ENCODE data around the gene GAA. TPM values are rescaled to one million over a fixed set of nuclear protein-coding genes. Genes with fewer than 3 reads are reported as not detected.
"Not testable (repeated sequence)": the region's sequence is repeated elsewhere in the genome, so short reads cannot be mapped to it uniquely, and the experiment has no call there.

Gene GAA
- total and polyA plus RNA-seq, 11 donors = 27.5 to 109 (median 46.0) TPM

DNA sequence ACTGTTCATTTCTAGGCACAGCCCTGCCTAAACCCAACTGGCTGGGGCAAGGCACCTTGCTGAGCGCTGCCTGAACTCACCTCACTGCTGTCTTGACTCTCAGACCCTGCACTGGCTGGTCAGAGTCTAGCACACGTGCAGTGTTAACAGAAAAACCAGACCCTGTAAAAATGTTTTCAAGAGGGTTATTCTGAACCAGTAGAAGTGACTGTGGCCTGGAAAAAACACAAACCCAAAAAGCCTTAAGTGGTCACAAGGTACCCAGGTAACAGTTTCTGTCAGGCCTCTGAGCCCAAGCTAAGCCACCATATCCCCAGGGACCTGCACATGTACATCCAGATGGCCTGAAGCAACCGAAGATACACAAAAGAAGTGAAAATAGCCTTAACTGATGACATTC, 51.6 kb downstream of the GAA start:
- H3K36me3 ChIP-seq = no peaks in the 10 kb centered on the region
- no peak overlapping the region for H3K27ac ChIP-seq
- intact Hi-C loops (cut with DNase I) = loop anchor here in 1 of 10 donors (5.0 kb wide), 1 partner anchor 69 kb away; the partner anchor contains the start of genes SGSH and SLC26A11
- no peaks in the 10 kb centered on the region for H3K27me3 ChIP-seq
- peaks cover 0 to 15% (median 3%) of the 10 kb centered on the region in 12 donors for H3K4me1 ChIP-seq
- H3K4me3 ChIP-seq = no peak overlapping the region
- H3K9me3 ChIP-seq = peaks cover 0 to 14% (median 2%) of the 10 kb centered on the region in 12 donors
- WGBS, 4 donors = 79 to 85% (median 84%) methylated on average over 3 of the region's 3 CpGs
- DNase-seq (no peak), ATAC-seq (no peak)
- TF ChIP-seq, protein P1, sequence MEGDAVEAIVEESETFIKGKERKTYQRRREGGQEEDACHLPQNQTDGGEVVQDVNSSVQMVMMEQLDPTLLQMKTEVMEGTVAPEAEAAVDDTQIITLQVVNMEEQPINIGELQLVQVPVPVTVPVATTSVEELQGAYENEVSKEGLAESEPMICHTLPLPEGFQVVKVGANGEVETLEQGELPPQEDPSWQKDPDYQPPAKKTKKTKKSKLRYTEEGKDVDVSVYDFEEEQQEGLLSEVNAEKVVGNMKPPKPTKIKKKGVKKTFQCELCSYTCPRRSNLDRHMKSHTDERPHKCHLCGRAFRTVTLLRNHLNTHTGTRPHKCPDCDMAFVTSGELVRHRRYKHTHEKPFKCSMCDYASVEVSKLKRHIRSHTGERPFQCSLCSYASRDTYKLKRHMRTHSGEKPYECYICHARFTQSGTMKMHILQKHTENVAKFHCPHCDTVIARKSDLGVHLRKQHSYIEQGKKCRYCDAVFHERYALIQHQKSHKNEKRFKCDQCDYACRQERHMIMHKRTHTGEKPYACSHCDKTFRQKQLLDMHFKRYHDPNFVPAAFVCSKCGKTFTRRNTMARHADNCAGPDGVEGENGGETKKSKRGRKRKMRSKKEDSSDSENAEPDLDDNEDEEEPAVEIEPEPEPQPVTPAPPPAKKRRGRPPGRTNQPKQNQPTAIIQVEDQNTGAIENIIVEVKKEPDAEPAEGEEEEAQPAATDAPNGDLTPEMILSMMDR (IDR thresholded peaks at IDR 0.05) = no peak
- no peak for TF ChIP-seq POLR2A (IDR thresholded peaks at IDR 0.05)

DNA sequence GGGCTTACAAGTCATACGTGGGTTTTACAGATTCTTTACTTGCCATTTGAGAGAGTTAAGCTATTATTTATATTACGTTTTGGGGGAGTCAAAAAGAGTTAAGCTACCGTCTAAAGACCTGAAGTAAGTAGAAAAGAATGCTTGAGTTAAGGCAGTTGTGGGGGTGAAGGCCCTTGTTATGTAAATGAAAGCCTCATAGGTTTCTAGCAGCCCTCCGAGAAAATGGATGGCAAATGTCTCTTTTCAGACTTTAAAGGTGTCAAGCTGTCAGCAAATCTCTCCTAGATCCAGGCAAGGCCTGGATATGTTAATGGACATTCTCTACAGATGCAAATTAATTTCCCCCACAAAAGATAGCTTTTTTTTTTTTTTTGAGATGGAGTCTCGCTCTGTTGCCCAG, 52.8 kb downstream of the GAA start:
- ATAC-seq = no peak
- Histone ChIP-seq H3K27me3 (no peaks in the 10 kb centered on the region), H3K27ac (no peak overlapping the region), H3K9me3 (peaks cover 0 to 14% (median 2%) of the 10 kb centered on the region in 12 donors), H3K36me3 (no peaks in the 10 kb centered on the region), H3K4me3 (no peak overlapping the region), H3K4me1 (peaks cover 0 to 10% (median 0%) of the 10 kb centered on the region in 12 donors)
- 68 to 80% (median 72%) methylated on average over 5 of the region's 5 CpGs for WGBS, 4 donors
- DNase-seq = no peak
- TF ChIP-seq, protein P1 (IDR thresholded peaks at IDR 0.05) = no peak
- TF ChIP-seq POLR2A (IDR thresholded peaks at IDR 0.05) = no peak
- intact Hi-C loops (cut with DNase I) = loop anchor here in 1 of 10 donors (5.0 kb wide), 1 partner anchor 68 kb away; the partner anchor contains the start of genes SGSH and SLC26A11

DNA sequence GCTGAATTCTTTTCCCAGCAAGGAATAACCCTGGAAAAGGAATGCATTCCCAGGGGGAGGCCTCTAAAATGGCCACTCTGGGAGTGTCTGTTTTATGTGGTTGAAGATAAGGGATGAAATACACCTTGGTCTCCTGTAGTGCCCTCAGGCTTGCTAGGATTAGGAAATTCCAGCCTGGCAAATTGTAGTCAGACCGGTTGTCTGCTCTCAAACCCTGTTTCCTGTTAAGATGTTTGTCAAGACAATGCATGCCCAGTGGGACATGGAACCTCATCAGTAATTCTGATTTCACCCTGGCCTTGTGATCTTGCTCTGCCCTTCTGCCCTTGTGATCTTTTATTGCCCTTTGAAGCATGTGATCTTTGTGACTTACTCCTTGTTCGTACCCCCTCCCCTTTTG, 54.2 kb downstream of the GAA start:
- H3K27ac ChIP-seq; ATAC-seq; H3K27me3 ChIP-seq; intact Hi-C loops (cut with DNase I); H3K4me3 ChIP-seq; H3K4me1 ChIP-seq; DNase-seq; H3K36me3 ChIP-seq: not testable (repeated sequence)
- peaks cover 0 to 14% (median 2%) of the 10 kb centered on the region in 12 donors for H3K9me3 ChIP-seq
- 45 to 63% (median 58%) methylated on average over 2 of the region's 2 CpGs for WGBS, 4 donors

DNA sequence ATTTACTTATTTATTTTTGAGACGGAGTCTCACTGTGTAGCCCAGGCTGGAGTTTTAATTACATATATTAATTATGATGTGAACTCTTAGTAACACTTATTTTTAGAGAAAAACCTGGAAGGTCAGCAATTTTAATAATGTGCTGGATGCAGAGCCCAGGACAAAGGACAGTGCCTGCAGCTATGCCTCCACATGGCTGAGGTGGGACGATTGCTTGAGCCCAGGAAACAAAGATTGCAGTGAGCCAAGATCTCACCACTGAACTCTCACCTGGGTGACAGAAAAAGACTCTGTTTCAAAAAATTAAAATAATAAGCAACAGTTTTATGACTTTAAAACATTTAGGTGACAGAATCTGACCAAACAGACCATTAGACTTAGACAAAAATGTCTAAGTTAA, 57.5 kb downstream of the GAA start:
- Histone ChIP-seq H3K27ac (no peak overlapping the region), H3K9me3 (peaks cover 0 to 14% (median 2%) of the 10 kb centered on the region in 12 donors), H3K4me1 (no peaks in the 10 kb centered on the region), H3K27me3 (peaks cover 0 to 4% (median 0%) of the 10 kb centered on the region in 9 donors), H3K36me3 (no peaks in the 10 kb centered on the region), H3K4me3 (no peak overlapping the region)
- DNase-seq = no peak
- TF ChIP-seq, protein P1 (IDR thresholded peaks at IDR 0.05) = no peak
- TF ChIP-seq POLR2A (IDR thresholded peaks at IDR 0.05) = no peak
- no peak for ATAC-seq
- WGBS, 4 donors = 72 to 77% (median 73%) methylated on average over 2 of the region's 2 CpGs
- intact Hi-C loops (cut with DNase I) = no loop called here

DNA sequence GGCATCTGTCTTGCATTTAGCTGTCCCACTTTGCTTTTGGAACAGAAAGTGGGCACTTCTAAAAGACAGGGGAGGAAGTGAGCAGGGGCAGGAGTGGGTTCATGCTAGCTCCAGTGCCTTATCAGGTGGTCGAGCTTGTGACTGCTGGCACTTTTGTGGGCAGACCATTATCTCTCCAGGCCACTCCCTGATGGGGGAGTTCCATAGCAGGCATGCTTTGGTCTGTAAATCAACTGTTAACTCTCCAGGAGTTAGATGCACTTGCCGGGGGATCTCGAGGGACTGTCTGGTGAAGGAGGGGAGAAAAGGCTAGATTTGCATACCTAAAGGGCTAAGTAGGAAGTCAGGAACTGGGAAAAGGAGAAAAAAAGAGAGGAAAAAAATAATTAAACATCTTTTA, 59.2 kb downstream of the GAA start:
- no peak for TF ChIP-seq POLR2A (IDR thresholded peaks at IDR 0.05)
- TF ChIP-seq, protein P1 (IDR thresholded peaks at IDR 0.05) = no peak
- 14 to 24% (median 23%) methylated on average over 3 of the region's 3 CpGs for WGBS, 4 donors
- intact Hi-C loops (cut with DNase I) = no loop called here

More for the DNA sequence above, 59.2 kb downstream of the GAA start:
- no peak overlapping the region for H3K27ac ChIP-seq
- peaks cover 0 to 4% (median 0%) of the 10 kb centered on the region in 9 donors for H3K27me3 ChIP-seq
- no peak for DNase-seq
- no peak overlapping the region for H3K4me3 ChIP-seq
- peaks cover 0 to 10% (median 2%) of the 10 kb centered on the region in 12 donors for H3K9me3 ChIP-seq
- no peaks in the 10 kb centered on the region for H3K4me1 ChIP-seq
- ATAC-seq = no peak
- H3K36me3 ChIP-seq = no peaks in the 10 kb centered on the region
